PFSK-1 (cell line): ENCODE measurements around the gene PSMC1.

Experiments used
- FOXP2 ChIP-seq: optimal IDR thresholded peaks from 2 replicates; pipeline ENCODE3; 2011; ENCODE audit warnings: borderline replicate concordance, control low read depth, inconsistent platforms; ENCODE audit not compliant: insufficient read depth; ENCODE audit errors: extremely low read length, extremely low read depth
- POLR2AphosphoS5 ChIP-seq: IDR thresholded peaks from 2 replicates; pipeline ENCODE4 v1.6.1; 2012; ENCODE audit warnings: low read depth, mild to moderate bottlenecking, control low read depth, low read length, moderate library complexity
- SIN3A ChIP-seq: IDR thresholded peaks from 2 replicates; pipeline ENCODE4 v1.6.1; 2012; ENCODE audit warnings: mild to moderate bottlenecking, low read length, moderate library complexity, borderline replicate concordance; ENCODE audit not compliant: insufficient read depth
- TAF1 ChIP-seq: IDR thresholded peaks from 2 replicates; pipeline ENCODE4 v1.6.1; 2012; ENCODE audit warnings: low read length, control low read depth, borderline replicate concordance; ENCODE audit not compliant: insufficient read depth
- TF ChIP-seq, protein P1 (sequence below), 2 experiments: IDR thresholded peaks; 2 replicates each; pipeline versions ENCODE4 v1.6.1 to v1.8.0; 2011 to 2012; ENCODE audit warnings: low read depth in 2 of 2, low read length in 2 of 2, control low read depth in 1 of 2, inconsistent platforms in 1 of 2, mild to moderate bottlenecking in 1 of 2, moderate library complexity in 1 of 2; ENCODE audit not compliant: insufficient read depth in 1 of 2

DNA sequence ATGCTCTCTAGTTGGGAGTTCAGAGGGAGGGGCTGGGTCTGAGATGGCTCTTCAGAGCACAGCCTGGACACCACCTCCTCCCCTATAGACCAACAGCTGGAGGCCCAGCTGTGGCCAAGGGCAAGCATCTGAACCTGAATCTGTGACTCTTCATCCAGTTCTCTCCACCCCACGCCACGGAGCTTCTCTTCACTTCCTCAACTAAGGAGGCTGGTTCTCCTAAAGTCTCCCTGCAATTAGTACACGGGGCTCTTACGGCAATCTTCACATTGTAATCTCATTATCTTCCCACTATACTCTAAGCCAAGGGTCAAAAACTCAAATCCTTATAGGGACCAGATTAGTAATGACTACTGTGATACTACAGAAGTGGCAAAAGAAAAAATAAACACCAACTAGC lies 65.5 kb downstream of the PSMC1 start:
- TF ChIP-seq POLR2AphosphoS5 (no peak), SIN3A (no peak), TAF1 (no peak), FOXP2 (no peak)
- TF ChIP-seq, protein P1, sequence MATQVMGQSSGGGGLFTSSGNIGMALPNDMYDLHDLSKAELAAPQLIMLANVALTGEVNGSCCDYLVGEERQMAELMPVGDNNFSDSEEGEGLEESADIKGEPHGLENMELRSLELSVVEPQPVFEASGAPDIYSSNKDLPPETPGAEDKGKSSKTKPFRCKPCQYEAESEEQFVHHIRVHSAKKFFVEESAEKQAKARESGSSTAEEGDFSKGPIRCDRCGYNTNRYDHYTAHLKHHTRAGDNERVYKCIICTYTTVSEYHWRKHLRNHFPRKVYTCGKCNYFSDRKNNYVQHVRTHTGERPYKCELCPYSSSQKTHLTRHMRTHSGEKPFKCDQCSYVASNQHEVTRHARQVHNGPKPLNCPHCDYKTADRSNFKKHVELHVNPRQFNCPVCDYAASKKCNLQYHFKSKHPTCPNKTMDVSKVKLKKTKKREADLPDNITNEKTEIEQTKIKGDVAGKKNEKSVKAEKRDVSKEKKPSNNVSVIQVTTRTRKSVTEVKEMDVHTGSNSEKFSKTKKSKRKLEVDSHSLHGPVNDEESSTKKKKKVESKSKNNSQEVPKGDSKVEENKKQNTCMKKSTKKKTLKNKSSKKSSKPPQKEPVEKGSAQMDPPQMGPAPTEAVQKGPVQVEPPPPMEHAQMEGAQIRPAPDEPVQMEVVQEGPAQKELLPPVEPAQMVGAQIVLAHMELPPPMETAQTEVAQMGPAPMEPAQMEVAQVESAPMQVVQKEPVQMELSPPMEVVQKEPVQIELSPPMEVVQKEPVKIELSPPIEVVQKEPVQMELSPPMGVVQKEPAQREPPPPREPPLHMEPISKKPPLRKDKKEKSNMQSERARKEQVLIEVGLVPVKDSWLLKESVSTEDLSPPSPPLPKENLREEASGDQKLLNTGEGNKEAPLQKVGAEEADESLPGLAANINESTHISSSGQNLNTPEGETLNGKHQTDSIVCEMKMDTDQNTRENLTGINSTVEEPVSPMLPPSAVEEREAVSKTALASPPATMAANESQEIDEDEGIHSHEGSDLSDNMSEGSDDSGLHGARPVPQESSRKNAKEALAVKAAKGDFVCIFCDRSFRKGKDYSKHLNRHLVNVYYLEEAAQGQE (IDR thresholded peaks at IDR 0.05; ENCODE audit: insufficient read depth in 1 of 2, low read depth in 2 of 2, low read length in 2 of 2): no peak
